PC-3 (cell line): ENCODE results near the gene DHCR24. TPM values are rescaled to one million over a fixed set of nuclear protein-coding genes. Genes with fewer than 3 reads are reported as not detected.

Experiments
- ATAC-seq: fragments of 200-7000 bp; cut with Tn5 transposase; 2 replicates; pipeline ENCODE4 v1.9.1; 2020; ENCODE audit warnings: mild to moderate bottlenecking, moderate library complexity
- BruUV-seq: library from RNA; stranded (reverse); fragments of 400-500 nt; replicated peaks from 2 replicates; lab custom pipeline; 2021; lab: Mats Ljungman, UMichigan
- CTCF ChIA-PET: fragments of 300-600 bp; sonication (Branson Sonifier 250); formaldehyde crosslinking; loops from one replicate; lab custom pipeline; 2022; ENCODE audit warnings: antibody characterized with exemption; lab: Charles Lee
- POLR2A ChIA-PET: fragments of 300-600 bp; sonication (Branson Sonifier 250); formaldehyde crosslinking; loops from one replicate; lab custom pipeline; 2022; ENCODE audit warnings: antibody characterized with exemption; ENCODE audit not compliant: unreplicated experiment; lab: Charles Lee
- DNase-seq: peaks from one replicate; pipeline ENCODE4 v3.0.0-alpha.2; 2015
- H2AFZ ChIP-seq: fragments of 300-600 bp; sonication (generic); 2 replicates; pipeline ENCODE4 v1.6.0; 2016; ENCODE audit warnings: antibody characterized with exemption, low read length
- H3F3A ChIP-seq: fragments of 300-600 bp; sonication (generic); one replicate; pipeline ENCODE4 v1.6.0; 2017; ENCODE audit warnings: antibody characterized with exemption, low read length, control low read depth, mild to moderate bottlenecking; ENCODE audit not compliant: unreplicated experiment
- H3K27ac ChIP-seq: fragments of 300-600 bp; sonication (generic); 2 replicates; pipeline ENCODE4 v1.5.1; 2016; ENCODE audit warnings: mild to moderate bottlenecking, low read length
- H3K27me3 ChIP-seq: fragments of 300-600 bp; sonication (generic); 2 replicates; pipeline ENCODE4 v1.6.1; 2016; ENCODE audit warnings: low read length, mixed read lengths
- H3K36me3 ChIP-seq: fragments of 300-600 bp; sonication (generic); 2 replicates; pipeline ENCODE4 v1.6.1; 2016; ENCODE audit warnings: low read depth, mixed run types, low read length, mixed read lengths
- H3K4me1 ChIP-seq: fragments of 300-600 bp; sonication (generic); 2 replicates; pipeline ENCODE4 v1.5.1; 2016; ENCODE audit warnings: low read length; ENCODE audit not compliant: insufficient read depth
- H3K4me2 ChIP-seq: fragments of 300-600 bp; sonication (generic); 2 replicates; pipeline ENCODE4 v1.6.0; 2016; ENCODE audit warnings: low read length
- H3K4me3 ChIP-seq: fragments of 300-600 bp; sonication (generic); 2 replicates; pipeline ENCODE4 v1.5.1; 2016; ENCODE audit warnings: mild to moderate bottlenecking, low read length, mixed read lengths
- H3K79me2 ChIP-seq: fragments of 300-600 bp; sonication (generic); 2 replicates; pipeline ENCODE4 v1.6.1; 2017; ENCODE audit warnings: low read length, mixed read lengths
- H3K9ac ChIP-seq: fragments of 300-600 bp; sonication (generic); 2 replicates; pipeline ENCODE4 v1.6.0; 2016; ENCODE audit warnings: mild to moderate bottlenecking, low read length
- H3K9me2 ChIP-seq: fragments of 300-600 bp; sonication (generic); replicated peaks from 2 replicates; pipeline ENCODE4 v1.6.1; 2016; ENCODE audit warnings: mixed run types, low read length, mixed read lengths
- H3K9me3 ChIP-seq: fragments of 300-600 bp; sonication (generic); 2 replicates; pipeline ENCODE4 v1.6.1; 2016; ENCODE audit warnings: low read length, mixed read lengths
- H4K20me1 ChIP-seq: fragments of 300-600 bp; sonication (generic); 2 replicates; pipeline ENCODE4 v1.6.1; 2016; ENCODE audit warnings: low read length, mixed read lengths
- CTCF ChIP-seq: fragments of 300-600 bp; sonication (generic); conservative IDR thresholded peaks from 2 replicates; pipeline ENCODE4 v1.5.1; 2017; ENCODE audit warnings: antibody characterized with exemption, low read depth, mild to moderate bottlenecking, low read length
- EZH2 ChIP-seq: fragments of 300-600 bp; sonication (generic); IDR thresholded peaks from one replicate; pipeline ENCODE4 v1.6.1; 2017; ENCODE audit warnings: antibody characterized with exemption, mild to moderate bottlenecking, low read length; ENCODE audit not compliant: unreplicated experiment
- EZH2phosphoT487 ChIP-seq: fragments of 300-600 bp; sonication (generic); IDR thresholded peaks from 2 replicates; pipeline ENCODE4 v1.6.1; 2018; ENCODE audit warnings: mild to moderate bottlenecking, antibody characterized with exemption, low read length, borderline replicate concordance
- intact Hi-C: fragments of 100-400 bp; cut with micrococcal nuclease; formaldehyde crosslinking; loops from 2 replicates; pipeline ENCODE4 v1.9.0; 2023
- total RNA-seq: library from RNA; depleted of rRNA; stranded (reverse); fragments of >200 nt; gene quantifications from 2 replicates; pipeline ENCODE4 v1.2.3, GENCODE V29; 2014

Gene DHCR24
- total RNA-seq, 1 experiment from 2014 or later: 166 TPM

- ChIA-PET POLR2A (no interaction called here), CTCF (interaction anchor here (0.6 to 2.5 kb wide), 2 partner anchors 56 to 88 kb away, joined by 3 to 7 read pairs; partner anchors contain the start of gene TTC22)
- H3K4me2 ChIP-seq: no peak overlapping the region
- H3K4me1 ChIP-seq: peaks cover 27% of the 10 kb centered on the region
- no peak overlapping the region for H3K9ac ChIP-seq
- DNase-seq (no peak), ATAC-seq (no peak)
- intact Hi-C loops: no loop called here
- TF ChIP-seq EZH2: no peak
- peaks cover 17% of the 10 kb centered on the region; the same call in 1 of the 2 replicates for H4K20me1 ChIP-seq
- H2AFZ ChIP-seq: no peak overlapping the region
- H3K9me2 ChIP-seq: no peaks in the 10 kb centered on the region
- BruUV-seq: no TSS peak
- no peak overlapping the region for H3K4me3 ChIP-seq
- peaks cover 27% of the 10 kb centered on the region for H3K79me2 ChIP-seq
- no peaks in the 10 kb centered on the region for H3K27me3 ChIP-seq
- H3K9me3 ChIP-seq: no peaks in the 10 kb centered on the region
- no peak overlapping the region for H3K27ac ChIP-seq
- H3F3A ChIP-seq: no peaks in the 10 kb centered on the region
- peaks cover 6% of the 10 kb centered on the region; the same call in 1 of the 2 replicates for H3K36me3 ChIP-seq
Measured at GRCh38 chr1:54889132-54889725, 2.2 kb upstream of the DHCR24 start.

- peak overlapping the region; percentile 90; the same call in 1 of the 2 replicates for H3K4me3 ChIP-seq
- H3K27me3 ChIP-seq: no peaks in the 10 kb centered on the region
- 0 out of 2 replicates have a peak overlapping the region, but pooled peaks have one; percentile 96 for H2AFZ ChIP-seq
- peaks cover 37% of the 10 kb centered on the region for H3K4me1 ChIP-seq
- ATAC-seq (no peak), DNase-seq (no peak)
- no peaks in the 10 kb centered on the region for H3K9me2 ChIP-seq
- peaks cover 23% of the 10 kb centered on the region; the same call in 1 of the 2 replicates for H4K20me1 ChIP-seq
- ChIA-PET CTCF (interaction anchor here (2.5 kb wide), 1 partner anchor 57 kb away, joined by 7 read pairs; no protein-coding TSS in a partner anchor), POLR2A (interaction anchor here (0.6 kb wide), 1 partner anchor 236 kb away, joined by 3 read pairs; no protein-coding TSS in a partner anchor)
- TF ChIP-seq CTCF (no peak), EZH2phosphoT487 (no peak), EZH2 (no peak)
- intact Hi-C loops: no loop called here
- H3K36me3 ChIP-seq: peaks cover 12% of the 10 kb centered on the region; the same call in 1 of the 2 replicates
- H3K27ac ChIP-seq: no peak overlapping the region; the same call in 1 of the 2 replicates
- H3F3A ChIP-seq: peaks cover 8% of the 10 kb centered on the region
- peaks cover 37% of the 10 kb centered on the region for H3K79me2 ChIP-seq
- H3K9me3 ChIP-seq: no peaks in the 10 kb centered on the region
- H3K9ac ChIP-seq: peak overlapping the region; percentile 91; the same call in 1 of the 2 replicates
- H3K4me2 ChIP-seq: peak overlapping the region; percentile 89
- no TSS peak for BruUV-seq
Measured at GRCh38 chr1:54888080-54888733, 1.2 kb upstream of the DHCR24 start.

- CTCF ChIA-PET: interaction anchor here (0.6 to 2.5 kb wide), 2 partner anchors 31 to 58 kb away, joined by 3 to 7 read pairs; no protein-coding TSS in a partner anchor
- Histone ChIP-seq H3K4me3 (peak overlapping the region; percentile 90), H3K36me3 (peaks cover 13% of the 10 kb centered on the region; the same call in 1 of the 2 replicates), H3K9ac (peak overlapping the region; percentile 91), H3K4me1 (peaks cover 43% of the 10 kb centered on the region), H3K4me2 (peak overlapping the region; percentile 89), H3K9me2 (no peaks in the 10 kb centered on the region), H4K20me1 (peaks cover 23% of the 10 kb centered on the region; the same call in 1 of the 2 replicates), H3K27ac (peak overlapping the region; percentile 96), H3K27me3 (no peaks in the 10 kb centered on the region), H3F3A (peaks cover 11% of the 10 kb centered on the region), H2AFZ (peak overlapping the region; percentile 96), H3K9me3 (no peaks in the 10 kb centered on the region), H3K79me2 (peaks cover 41% of the 10 kb centered on the region)
- no peak for TF ChIP-seq EZH2phosphoT487
- TF ChIP-seq EZH2: no peak
- no peak for TF ChIP-seq CTCF
- ATAC-seq: no peak
- intact Hi-C loops: loop anchor here (2.0 kb wide), 1 partner anchor 57 kb away; no protein-coding TSS in a partner anchor
- POLR2A ChIA-PET: interaction anchor here (0.6 kb wide), 1 partner anchor 236 kb away, joined by 3 read pairs; no protein-coding TSS in a partner anchor
- DNase-seq: no peak
- TSS peak; percentile 83 for BruUV-seq
Measured at GRCh38 chr1:54887665-54888071, 673 bp upstream of the DHCR24 start.
